GM21367 (cell line): ENCODE measurements around the gene PPP1R14B.

ENCODE experiments used
- ATAC-seq: cut with Tn5 transposase; IDR thresholded peaks from one replicate; pipeline ENCODE4 v1.9.1; 2021; ENCODE audit not compliant: unreplicated experiment

Gene PPP1R14B

GRCh38 chr11:64231546-64231945 is 15.2 kb downstream of the PPP1R14B start:
- no peak for ATAC-seq

GRCh38 chr11:64230985-64231365 is 15.8 kb downstream of the PPP1R14B start:
- no peak for ATAC-seq

GRCh38 chr11:64230171-64230984 is 16.4 kb downstream of the PPP1R14B start, which contains the start of gene DNAJC4:
DNAJC4 (plus strand) TSS chr11:64230548; CDS start chr11:64230855, 307 bp downstream.
- ATAC-seq: peak; percentile 35

- ATAC-seq: no peak
Measured at GRCh38 chr11:64229744-64230170, 17.0 kb downstream of the PPP1R14B start.

- ATAC-seq: no peak
Measured at GRCh38 chr11:64229090-64229743, 17.5 kb downstream of the PPP1R14B start.

GRCh38 chr11:64227405-64227956 is 19.3 kb downstream of the PPP1R14B start:
- ATAC-seq: no peak

GRCh38 chr11:64226507-64227051 is 20.2 kb downstream of the PPP1R14B start:
- ATAC-seq: no peak

GRCh38 chr11:64225608-64226506 is 20.9 kb downstream of the PPP1R14B start, which contains the start of the genes NUDT22 and TRPT1:
NUDT22 (plus strand) TSS chr11:64226274; CDS start chr11:64226653, 379 bp downstream.
TRPT1 (minus strand) TSS chr11:64226186; CDS start chr11:64225860, 326 bp downstream.
- ATAC-seq: no peak

GRCh38 chr11:64224891-64225607 is 21.7 kb downstream of the PPP1R14B start:
- ATAC-seq: no peak

- no peak for ATAC-seq
Measured at GRCh38 chr11:64224151-64224890, 22.4 kb downstream of the PPP1R14B start.

GRCh38 chr11:64223001-64223651 is 23.6 kb downstream of the PPP1R14B start:
- ATAC-seq: no peak

- no peak for ATAC-seq
Measured at GRCh38 chr11:64222651-64223000, 24.1 kb downstream of the PPP1R14B start.

- ATAC-seq: no peak
Measured at GRCh38 chr11:64220798-64221197, 25.9 kb downstream of the PPP1R14B start.

- ATAC-seq: no peak
Measured at GRCh38 chr11:64220271-64220670, 26.5 kb downstream of the PPP1R14B start.

- no peak for ATAC-seq
Measured at GRCh38 chr11:64219755-64220154, 27.0 kb downstream of the PPP1R14B start.

- no peak for ATAC-seq
Measured at GRCh38 chr11:64219354-64219684, 27.4 kb downstream of the PPP1R14B start.

- ATAC-seq: no peak
Measured at GRCh38 chr11:64218628-64219353, 28.0 kb downstream of the PPP1R14B start.

- no peak for ATAC-seq
Measured at GRCh38 chr11:64216879-64217278, 29.9 kb downstream of the PPP1R14B start.
